WTC11 (cell line): Measurements from ENCODE around the gene NEDD1. TPM values are rescaled to one million over a fixed set of nuclear protein-coding genes. Genes with fewer than 3 reads are reported as not detected.

Source experiments
- ATAC-seq: fragments of 200-7000 bp; cut with Tn5 transposase; 2 replicates; pipeline ENCODE4 v1.10.0; 2021; ENCODE audit warnings: mild to moderate bottlenecking, moderate library complexity
- CTCF ChIA-PET: fragments of 300-600 bp; sonication (Branson Sonifier 250); formaldehyde crosslinking; loops from one replicate; lab custom pipeline; 2021; ENCODE audit warnings: antibody characterized with exemption; lab: Charles Lee
- POLR2A ChIA-PET: fragments of 350-600 bp; sonication (Branson Sonifier 250); formaldehyde crosslinking; loops from one replicate; lab custom pipeline; 2021; ENCODE audit warnings: antibody characterized with exemption; lab: Charles Lee
- DNase-seq: peaks from one replicate; pipeline ENCODE4 v3.0.0; 2021; ENCODE audit warnings: low spot score
- H3K27ac Mint-ChIP-seq: 2 replicates; pipeline ENCODE4 v1.8.0; 2021; ENCODE audit warnings: mixed read lengths
- H3K27me3 Mint-ChIP-seq: 2 replicates; pipeline ENCODE4 v1.8.0; 2021; ENCODE audit warnings: low read depth, mild to moderate bottlenecking, moderate library complexity, mixed read lengths
- H3K36me3 Mint-ChIP-seq: 2 replicates; pipeline ENCODE4 v1.8.0; 2021; ENCODE audit warnings: mixed read lengths
- H3K4me1 Mint-ChIP-seq: 2 replicates; pipeline ENCODE4 v1.8.0; 2022; ENCODE audit warnings: mixed read lengths
- H3K4me3 Mint-ChIP-seq: 2 replicates; pipeline ENCODE4 v1.8.0; 2021; ENCODE audit warnings: mild to moderate bottlenecking, moderate library complexity, mixed read lengths
- H3K9me3 Mint-ChIP-seq: 2 replicates; pipeline ENCODE4 v1.8.0; 2021; ENCODE audit warnings: mixed read lengths
- CBFB ChIP-seq: sonication (generic); formaldehyde crosslinking; IDR thresholded peaks from 2 replicates; pipeline ENCODE4 v1.8.1; 2022; ENCODE audit warnings: mild to moderate bottlenecking, low read depth, missing genetic modification reagents
- CREB1 ChIP-seq: sonication (generic); formaldehyde crosslinking; IDR thresholded peaks from 2 replicates; pipeline ENCODE4 v1.8.0; 2023; ENCODE audit warnings: mild to moderate bottlenecking, missing genetic modification reagents
- CREM ChIP-seq: sonication (generic); formaldehyde crosslinking; IDR thresholded peaks from 2 replicates; pipeline ENCODE4 v1.8.1; 2022; ENCODE audit warnings: mild to moderate bottlenecking, missing genetic modification reagents, moderate library complexity
- KAT7 ChIP-seq: sonication (generic); formaldehyde crosslinking; IDR thresholded peaks from 2 replicates; pipeline ENCODE4 v1.8.1; 2023; ENCODE audit warnings: missing genetic modification reagents, mild to moderate bottlenecking, borderline replicate concordance
- MXD4 ChIP-seq: fragments of 250-450 bp; sonication (Bioruptor Pico); IDR thresholded peaks from 2 replicates; pipeline ENCODE4 v1.8.0; 2021; ENCODE audit warnings: mild to moderate bottlenecking, moderate library complexity, borderline replicate concordance
- NFATC4 ChIP-seq: fragments of 250-450 bp; sonication (Bioruptor Pico); IDR thresholded peaks from 2 replicates; pipeline ENCODE4 v1.9.0; 2021; ENCODE audit warnings: mild to moderate bottlenecking
- NFE2L1 ChIP-seq: sonication (generic); formaldehyde crosslinking; IDR thresholded peaks from 2 replicates; pipeline ENCODE4 v1.8.1; 2023; ENCODE audit warnings: missing genetic modification reagents
- RORB ChIP-seq: fragments of 250-450 bp; sonication (Bioruptor Pico); IDR thresholded peaks from 2 replicates; pipeline ENCODE4 v1.9.0; 2021; ENCODE audit warnings: mild to moderate bottlenecking
- TCF7 ChIP-seq: sonication (generic); formaldehyde crosslinking; IDR thresholded peaks from 2 replicates; pipeline ENCODE4 v1.8.0; 2022; ENCODE audit warnings: mild to moderate bottlenecking, low read depth, missing genetic modification reagents, moderate library complexity
- ZNF671 ChIP-seq: fragments of 250-450 bp; sonication (Bioruptor Pico); IDR thresholded peaks from 2 replicates; pipeline ENCODE4 v1.8.0; 2021; ENCODE audit warnings: mild to moderate bottlenecking
- total RNA-seq: library from RNA; stranded (reverse); gene quantifications from 3 replicates; pipeline ENCODE4 v1.2.3, GENCODE V29; 2021
- TF ChIP-seq, protein P1 (sequence below): sonication (generic); formaldehyde crosslinking; IDR thresholded peaks from 2 replicates; pipeline ENCODE4 v1.8.1; 2023; ENCODE audit warnings: mild to moderate bottlenecking, moderate library complexity, missing genetic modification reagents
- TF ChIP-seq, protein P2 (sequence below): sonication (generic); formaldehyde crosslinking; conservative IDR thresholded peaks from 2 replicates; pipeline ENCODE4 v1.8.1; 2022; ENCODE audit warnings: mild to moderate bottlenecking, missing genetic modification reagents
- TF ChIP-seq, protein P3 (sequence below): sonication (generic); formaldehyde crosslinking; IDR thresholded peaks from 2 replicates; pipeline ENCODE4 v1.8.1; 2022; ENCODE audit warnings: mild to moderate bottlenecking, moderate library complexity, missing genetic modification reagents
- TF ChIP-seq, protein P4 (sequence below): sonication (generic); formaldehyde crosslinking; IDR thresholded peaks from 2 replicates; pipeline ENCODE4 v1.8.1; 2023; ENCODE audit warnings: mild to moderate bottlenecking, missing genetic modification reagents, moderate library complexity
- TF ChIP-seq, protein P5 (sequence below): sonication (generic); formaldehyde crosslinking; IDR thresholded peaks from 2 replicates; pipeline ENCODE4 v1.8.0; 2023; ENCODE audit warnings: missing genetic modification reagents, mild to moderate bottlenecking, borderline replicate concordance
- TF ChIP-seq, protein P6 (sequence below): sonication (generic); formaldehyde crosslinking; IDR thresholded peaks from 2 replicates; pipeline ENCODE4 v1.8.0; 2022; ENCODE audit warnings: mild to moderate bottlenecking, missing genetic modification reagents

Gene NEDD1
- total RNA-seq, 1 experiment from 2014 or later = 29.3 TPM

DNA sequence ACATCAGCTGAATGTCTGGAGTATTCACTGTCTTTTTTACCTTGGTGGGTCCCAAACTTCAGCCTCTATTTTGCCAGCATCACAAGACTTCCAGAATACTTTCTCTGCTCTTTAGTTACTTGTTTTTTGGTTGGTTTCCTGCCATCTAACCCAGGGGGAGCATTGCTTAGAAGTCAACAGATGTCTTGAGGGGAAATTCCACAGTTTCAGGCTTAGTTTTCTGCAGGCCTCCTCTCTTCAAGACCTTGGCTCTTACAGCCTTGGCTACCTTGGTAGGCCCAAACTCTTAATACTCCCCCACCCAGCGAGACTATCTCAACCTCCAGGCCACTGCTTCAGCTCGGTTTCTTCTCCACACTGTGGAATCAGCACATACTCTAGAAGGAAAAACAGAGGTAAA lies 41.7 kb downstream of the NEDD1 start (continued):
- TF ChIP-seq, protein P1, sequence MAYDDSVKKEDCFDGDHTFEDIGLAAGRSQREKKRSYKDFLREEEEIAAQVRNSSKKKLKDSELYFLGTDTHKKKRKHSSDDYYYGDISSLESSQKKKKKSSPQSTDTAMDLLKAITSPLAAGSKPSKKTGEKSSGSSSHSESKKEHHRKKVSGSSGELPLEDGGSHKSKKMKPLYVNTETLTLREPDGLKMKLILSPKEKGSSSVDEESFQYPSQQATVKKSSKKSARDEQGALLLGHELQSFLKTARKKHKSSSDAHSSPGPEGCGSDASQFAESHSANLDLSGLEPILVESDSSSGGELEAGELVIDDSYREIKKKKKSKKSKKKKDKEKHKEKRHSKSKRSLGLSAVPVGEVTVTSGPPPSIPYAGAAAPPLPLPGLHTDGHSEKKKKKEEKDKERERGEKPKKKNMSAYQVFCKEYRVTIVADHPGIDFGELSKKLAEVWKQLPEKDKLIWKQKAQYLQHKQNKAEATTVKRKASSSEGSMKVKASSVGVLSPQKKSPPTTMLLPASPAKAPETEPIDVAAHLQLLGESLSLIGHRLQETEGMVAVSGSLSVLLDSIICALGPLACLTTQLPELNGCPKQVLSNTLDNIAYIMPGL (CRISPR knock-in tag) = no peak
- no peak for TF ChIP-seq RORB (CRISPR knock-in tag)
- TF ChIP-seq, protein P2, sequence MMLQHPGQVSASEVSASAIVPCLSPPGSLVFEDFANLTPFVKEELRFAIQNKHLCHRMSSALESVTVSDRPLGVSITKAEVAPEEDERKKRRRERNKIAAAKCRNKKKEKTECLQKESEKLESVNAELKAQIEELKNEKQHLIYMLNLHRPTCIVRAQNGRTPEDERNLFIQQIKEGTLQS = no peak
- no peak for TF ChIP-seq NFATC4 (CRISPR knock-in tag)
- TF ChIP-seq ZNF671 (CRISPR knock-in tag) = no peak

DNA sequence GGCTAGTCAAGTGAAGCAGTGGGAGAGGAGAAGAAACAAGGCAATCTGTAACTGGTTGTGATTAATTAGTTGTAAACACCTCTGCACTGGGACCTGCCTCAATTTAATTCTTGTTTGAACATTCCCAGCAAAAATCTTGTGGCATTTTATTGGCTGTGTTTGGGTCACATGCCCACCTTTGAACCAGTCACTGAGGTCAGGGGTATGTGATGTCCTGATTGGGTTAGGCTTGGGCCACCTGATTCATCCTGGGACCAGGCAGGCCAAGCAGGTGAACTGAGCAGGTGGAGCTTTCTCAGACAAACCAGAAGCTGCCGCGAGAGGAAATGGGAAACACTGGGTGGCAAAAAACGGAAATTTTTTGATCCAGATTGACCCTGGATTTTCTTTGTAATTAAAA lies 72.5 kb downstream of the NEDD1 start:
- no peak overlapping the region for H3K4me3 Mint-ChIP-seq
- ChIA-PET POLR2A (no interaction called here), CTCF (no interaction called here)
- H3K36me3 Mint-ChIP-seq = no peaks in the 10 kb centered on the region
- no peak overlapping the region for H3K27ac Mint-ChIP-seq
- TF ChIP-seq, protein P3, sequence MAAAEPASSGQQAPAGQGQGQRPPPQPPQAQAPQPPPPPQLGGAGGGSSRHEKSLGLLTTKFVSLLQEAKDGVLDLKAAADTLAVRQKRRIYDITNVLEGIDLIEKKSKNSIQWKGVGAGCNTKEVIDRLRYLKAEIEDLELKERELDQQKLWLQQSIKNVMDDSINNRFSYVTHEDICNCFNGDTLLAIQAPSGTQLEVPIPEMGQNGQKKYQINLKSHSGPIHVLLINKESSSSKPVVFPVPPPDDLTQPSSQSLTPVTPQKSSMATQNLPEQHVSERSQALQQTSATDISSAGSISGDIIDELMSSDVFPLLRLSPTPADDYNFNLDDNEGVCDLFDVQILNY = no peak
- TF ChIP-seq, protein P4, sequence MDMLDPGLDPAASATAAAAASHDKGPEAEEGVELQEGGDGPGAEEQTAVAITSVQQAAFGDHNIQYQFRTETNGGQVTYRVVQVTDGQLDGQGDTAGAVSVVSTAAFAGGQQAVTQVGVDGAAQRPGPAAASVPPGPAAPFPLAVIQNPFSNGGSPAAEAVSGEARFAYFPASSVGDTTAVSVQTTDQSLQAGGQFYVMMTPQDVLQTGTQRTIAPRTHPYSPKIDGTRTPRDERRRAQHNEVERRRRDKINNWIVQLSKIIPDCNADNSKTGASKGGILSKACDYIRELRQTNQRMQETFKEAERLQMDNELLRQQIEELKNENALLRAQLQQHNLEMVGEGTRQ (CRISPR knock-in tag) = peak; percentile 52
- peaks cover 12% of the 10 kb centered on the region for H3K4me1 Mint-ChIP-seq
- H3K27me3 Mint-ChIP-seq = no peaks in the 10 kb centered on the region
- ATAC-seq (no peak), DNase-seq (no peak)
- no peaks in the 10 kb centered on the region for H3K9me3 Mint-ChIP-seq

DNA sequence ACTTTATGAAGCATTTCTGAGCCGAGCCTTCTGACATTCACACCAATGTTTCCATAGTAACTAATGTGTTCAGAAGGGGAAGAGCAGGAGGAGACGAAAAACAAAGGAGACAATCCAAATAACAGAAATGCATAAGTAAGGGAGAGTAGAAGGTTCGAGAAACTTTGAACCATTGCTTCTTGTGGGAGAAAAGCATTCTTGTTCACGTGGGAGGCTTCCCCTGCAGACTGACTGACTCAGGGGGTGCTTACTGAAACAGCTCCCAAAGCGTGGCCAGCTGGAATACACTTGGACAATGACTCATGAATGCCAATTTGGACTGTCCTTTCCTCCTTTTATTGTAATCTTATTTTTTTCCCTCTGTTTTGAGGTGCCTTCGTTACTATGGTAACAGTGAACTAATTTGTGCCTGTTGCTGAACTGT lies 73.9 kb downstream of the NEDD1 start:
- CTCF ChIA-PET = no interaction called here
- peaks cover 7% of the 10 kb centered on the region for H3K27me3 Mint-ChIP-seq
- DNase-seq (no peak), ATAC-seq (no peak)
- no peaks in the 10 kb centered on the region for H3K9me3 Mint-ChIP-seq
- no peak overlapping the region for H3K27ac Mint-ChIP-seq
- H3K4me1 Mint-ChIP-seq = peaks cover 13% of the 10 kb centered on the region
- no peak overlapping the region for H3K4me3 Mint-ChIP-seq
- TF ChIP-seq NFE2L1 (no peak), CREM (no peak), MXD4 (CRISPR knock-in tag) (no peak), CBFB (CRISPR knock-in tag) (no peak), NFATC4 (CRISPR knock-in tag) (no peak), CREB1 (CRISPR knock-in tag) (no peak), RORB (CRISPR knock-in tag) (no peak), KAT7 (CRISPR knock-in tag) (no peak), TCF7 (CRISPR knock-in tag) (no peak)
- TF ChIP-seq, protein P5, sequence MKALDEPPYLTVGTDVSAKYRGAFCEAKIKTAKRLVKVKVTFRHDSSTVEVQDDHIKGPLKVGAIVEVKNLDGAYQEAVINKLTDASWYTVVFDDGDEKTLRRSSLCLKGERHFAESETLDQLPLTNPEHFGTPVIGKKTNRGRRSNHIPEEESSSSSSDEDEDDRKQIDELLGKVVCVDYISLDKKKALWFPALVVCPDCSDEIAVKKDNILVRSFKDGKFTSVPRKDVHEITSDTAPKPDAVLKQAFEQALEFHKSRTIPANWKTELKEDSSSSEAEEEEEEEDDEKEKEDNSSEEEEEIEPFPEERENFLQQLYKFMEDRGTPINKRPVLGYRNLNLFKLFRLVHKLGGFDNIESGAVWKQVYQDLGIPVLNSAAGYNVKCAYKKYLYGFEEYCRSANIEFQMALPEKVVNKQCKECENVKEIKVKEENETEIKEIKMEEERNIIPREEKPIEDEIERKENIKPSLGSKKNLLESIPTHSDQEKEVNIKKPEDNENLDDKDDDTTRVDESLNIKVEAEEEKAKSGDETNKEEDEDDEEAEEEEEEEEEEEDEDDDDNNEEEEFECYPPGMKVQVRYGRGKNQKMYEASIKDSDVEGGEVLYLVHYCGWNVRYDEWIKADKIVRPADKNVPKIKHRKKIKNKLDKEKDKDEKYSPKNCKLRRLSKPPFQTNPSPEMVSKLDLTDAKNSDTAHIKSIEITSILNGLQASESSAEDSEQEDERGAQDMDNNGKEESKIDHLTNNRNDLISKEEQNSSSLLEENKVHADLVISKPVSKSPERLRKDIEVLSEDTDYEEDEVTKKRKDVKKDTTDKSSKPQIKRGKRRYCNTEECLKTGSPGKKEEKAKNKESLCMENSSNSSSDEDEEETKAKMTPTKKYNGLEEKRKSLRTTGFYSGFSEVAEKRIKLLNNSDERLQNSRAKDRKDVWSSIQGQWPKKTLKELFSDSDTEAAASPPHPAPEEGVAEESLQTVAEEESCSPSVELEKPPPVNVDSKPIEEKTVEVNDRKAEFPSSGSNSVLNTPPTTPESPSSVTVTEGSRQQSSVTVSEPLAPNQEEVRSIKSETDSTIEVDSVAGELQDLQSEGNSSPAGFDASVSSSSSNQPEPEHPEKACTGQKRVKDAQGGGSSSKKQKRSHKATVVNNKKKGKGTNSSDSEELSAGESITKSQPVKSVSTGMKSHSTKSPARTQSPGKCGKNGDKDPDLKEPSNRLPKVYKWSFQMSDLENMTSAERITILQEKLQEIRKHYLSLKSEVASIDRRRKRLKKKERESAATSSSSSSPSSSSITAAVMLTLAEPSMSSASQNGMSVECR (CRISPR knock-in tag) = no peak
- TF ChIP-seq, protein P6, sequence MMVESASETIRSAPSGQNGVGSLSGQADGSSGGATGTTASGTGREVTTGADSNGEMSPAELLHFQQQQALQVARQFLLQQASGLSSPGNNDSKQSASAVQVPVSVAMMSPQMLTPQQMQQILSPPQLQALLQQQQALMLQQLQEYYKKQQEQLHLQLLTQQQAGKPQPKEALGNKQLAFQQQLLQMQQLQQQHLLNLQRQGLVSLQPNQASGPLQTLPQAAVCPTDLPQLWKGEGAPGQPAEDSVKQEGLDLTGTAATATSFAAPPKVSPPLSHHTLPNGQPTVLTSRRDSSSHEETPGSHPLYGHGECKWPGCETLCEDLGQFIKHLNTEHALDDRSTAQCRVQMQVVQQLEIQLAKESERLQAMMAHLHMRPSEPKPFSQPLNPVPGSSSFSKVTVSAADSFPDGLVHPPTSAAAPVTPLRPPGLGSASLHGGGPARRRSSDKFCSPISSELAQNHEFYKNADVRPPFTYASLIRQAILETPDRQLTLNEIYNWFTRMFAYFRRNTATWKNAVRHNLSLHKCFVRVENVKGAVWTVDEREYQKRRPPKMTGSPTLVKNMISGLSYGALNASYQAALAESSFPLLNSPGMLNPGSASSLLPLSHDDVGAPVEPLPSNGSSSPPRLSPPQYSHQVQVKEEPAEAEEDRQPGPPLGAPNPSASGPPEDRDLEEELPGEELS (CRISPR knock-in tag) = no peak
- POLR2A ChIA-PET = no interaction called here
- no peaks in the 10 kb centered on the region for H3K36me3 Mint-ChIP-seq
